Colonic mucosa (tissue), 4 donors: ENCODE data around the gene KLHDC7A. TPM values are rescaled to one million over a fixed set of nuclear protein-coding genes. Genes with fewer than 3 reads are reported as not detected.

Source experiments
- DNase-seq: peaks from one replicate; pipeline ENCODE4 v3.0.0-alpha.2; 2020
- H3K27ac ChIP-seq: fragments of 200-600 bp; one replicate; pipeline ENCODE4 v1.8.0; 2021
- H3K27me3 ChIP-seq: fragments of 200-600 bp; one replicate; pipeline ENCODE4 v1.8.0; 2021
- H3K36me3 ChIP-seq: fragments of 200-600 bp; one replicate; pipeline ENCODE4 v1.8.0; 2021
- H3K4me1 ChIP-seq: fragments of 200-600 bp; one replicate; pipeline ENCODE4 v1.8.0; 2021; ENCODE audit warnings: mild to moderate bottlenecking
- H3K4me3 ChIP-seq: fragments of 200-600 bp; one replicate; pipeline ENCODE4 v1.8.0; 2021
- H3K9ac ChIP-seq, 2 donors: one replicate each; pipeline ENCODE4 v1.7.0; 2013; ENCODE audit warnings: control low read depth in 2 of 2, low read depth in 2 of 2, low read length in 2 of 2
- H3K9me3 ChIP-seq: fragments of 200-600 bp; one replicate; pipeline ENCODE4 v1.8.0; 2021
- CTCF ChIP-seq: fragments of 200-600 bp; IDR thresholded peaks from one replicate; pipeline ENCODE4 v1.8.0; 2022; ENCODE audit warnings: antibody characterized with exemption, mild to moderate bottlenecking
- intact Hi-C: fragments of 100-400 bp; cut with DNase I; formaldehyde crosslinking; loops from one replicate; pipeline ENCODE4 v1.14.1; 2022
- total RNA-seq, 2 donors: library from RNA; stranded (reverse); fragmentation: NEBNext Ultra II Directional in 1 of 2; extraction: Animal tissue kit (Norgen Biotek cat#: 25700) in 1 of 2; gene quantifications; one replicate each; pipeline ENCODE4 v1.2.1, GENCODE V29; 2021
- donor health status: healthy.
- donor health status: DM: no; HTN: no; CAD: no.
- donor health status: DM: no; HTN: no; CAD: no.

KLHDC7A gene
- total RNA-seq, 2 donors from 2014 or later, result 1.0 to 2.2 TPM

GRCh38 chr1:18446751-18447150, 34.0 kb upstream of the KLHDC7A start:
- Histone ChIP-seq H3K9ac (no peak overlapping the region), H3K4me3 (no peak overlapping the region), H3K36me3 (no peaks in the 10 kb centered on the region), H3K4me1 (no peaks in the 10 kb centered on the region), H3K27me3 (no peaks in the 10 kb centered on the region), H3K27ac (no peak overlapping the region), H3K9me3 (no peaks in the 10 kb centered on the region)
- TF ChIP-seq CTCF, result no peak
- intact Hi-C loops, result no loop called here
- no peak for DNase-seq

DNA sequence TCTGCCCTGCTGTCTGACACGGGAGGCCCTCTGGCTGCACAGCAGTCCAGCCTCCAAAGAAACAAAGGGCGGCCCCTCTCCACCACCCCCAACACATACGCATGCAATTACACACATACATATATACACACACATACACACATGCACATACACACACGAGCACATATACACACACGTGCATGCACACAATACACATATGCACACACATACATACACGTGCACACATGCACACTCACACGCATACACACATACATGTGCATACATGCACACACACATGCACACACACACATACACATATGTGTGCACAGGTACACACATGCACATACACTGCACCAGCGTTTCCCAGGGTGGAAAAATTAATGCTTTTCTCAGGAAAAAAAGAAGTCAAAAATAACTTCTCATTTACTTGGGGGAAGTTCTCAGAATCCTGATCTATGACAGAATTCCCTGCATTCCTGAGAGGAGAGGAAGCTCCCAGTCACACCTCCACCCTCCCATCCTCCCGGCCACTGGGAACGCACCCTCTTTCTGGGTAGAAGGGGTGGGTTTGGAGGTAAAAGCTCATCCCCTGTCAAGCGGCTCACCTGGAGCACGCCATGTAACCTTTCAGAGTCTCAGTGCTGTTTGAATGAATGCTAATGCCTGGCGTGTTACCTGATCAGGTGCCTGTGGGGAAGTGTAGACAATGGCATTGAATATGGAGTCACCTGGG, 33.1 kb upstream of the KLHDC7A start:
- H3K27ac ChIP-seq, result no peak overlapping the region
- intact Hi-C loops, result no loop called here
- DNase-seq, result no peak
- H3K9ac ChIP-seq, result no peak overlapping the region
- no peaks in the 10 kb centered on the region for H3K27me3 ChIP-seq
- no peaks in the 10 kb centered on the region for H3K36me3 ChIP-seq
- H3K9me3 ChIP-seq, result no peaks in the 10 kb centered on the region
- no peaks in the 10 kb centered on the region for H3K4me1 ChIP-seq
- no peak for TF ChIP-seq CTCF
- H3K4me3 ChIP-seq, result no peak overlapping the region

DNA sequence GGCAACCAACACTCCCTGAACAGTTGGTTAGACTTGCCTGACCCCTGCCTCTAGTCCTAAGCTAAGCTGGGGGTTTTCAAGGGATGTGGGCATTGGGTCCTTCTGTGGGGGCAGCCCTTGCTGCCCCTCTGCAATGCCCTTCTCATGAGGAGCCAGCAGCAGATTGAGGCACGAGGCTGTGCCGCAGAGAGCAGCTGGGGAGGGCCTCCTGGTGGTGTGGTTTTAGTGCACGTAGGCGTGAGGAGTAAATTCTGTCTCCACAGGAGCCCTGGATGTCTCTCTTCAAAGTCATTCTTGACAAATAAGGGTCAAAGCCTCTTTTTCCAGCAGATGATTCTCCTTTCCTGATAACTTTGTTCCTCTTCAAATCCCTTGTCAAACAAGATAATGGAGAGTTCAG, 31.8 kb upstream of the KLHDC7A start:
- no peaks in the 10 kb centered on the region for H3K9me3 ChIP-seq
- no peaks in the 10 kb centered on the region for H3K4me1 ChIP-seq
- DNase-seq, result no peak
- H3K4me3 ChIP-seq, result no peak overlapping the region
- no peaks in the 10 kb centered on the region for H3K36me3 ChIP-seq
- no peak overlapping the region for H3K27ac ChIP-seq
- H3K27me3 ChIP-seq, result no peaks in the 10 kb centered on the region
- intact Hi-C loops, result no loop called here
- no peak for TF ChIP-seq CTCF
- no peak overlapping the region for H3K9ac ChIP-seq

GRCh38 chr1:18452550-18452949, 28.2 kb upstream of the KLHDC7A start:
- intact Hi-C loops, result no loop called here
- no peak overlapping the region for H3K9ac ChIP-seq
- H3K4me1 ChIP-seq, result no peaks in the 10 kb centered on the region
- H3K36me3 ChIP-seq, result no peaks in the 10 kb centered on the region
- no peaks in the 10 kb centered on the region for H3K9me3 ChIP-seq
- DNase-seq, result peak; percentile 26
- no peak overlapping the region for H3K4me3 ChIP-seq
- H3K27ac ChIP-seq, result no peak overlapping the region
- H3K27me3 ChIP-seq, result no peaks in the 10 kb centered on the region
- TF ChIP-seq CTCF, result no peak

GRCh38 chr1:18458133-18459092, 22.3 kb upstream of the KLHDC7A start:
- intact Hi-C loops, result no loop called here
- no peak for DNase-seq
- TF ChIP-seq CTCF, result no peak

More at GRCh38 chr1:18458133-18459092, 22.3 kb upstream of the KLHDC7A start:
- H3K9me3 ChIP-seq, result no peaks in the 10 kb centered on the region
- H3K27me3 ChIP-seq, result no peaks in the 10 kb centered on the region
- no peak overlapping the region for H3K9ac ChIP-seq
- H3K4me1 ChIP-seq, result no peaks in the 10 kb centered on the region
- no peak overlapping the region for H3K27ac ChIP-seq
- no peaks in the 10 kb centered on the region for H3K36me3 ChIP-seq
- no peak overlapping the region for H3K4me3 ChIP-seq
